Activated CD4-positive, alpha-beta T cell treated with anti-CD3 and anti-CD28 coated beads, Interleukin-2, amount 10 ng/mL, durations not matched to agents 24 days and 14 days (primary cell): ENCODE results near the gene DNAJC28. TPM values are rescaled to one million over a fixed set of nuclear protein-coding genes. Genes with fewer than 3 reads are reported as not detected.
"Not testable (repeated sequence)": the region's sequence is repeated elsewhere in the genome, so short reads cannot be mapped to it uniquely, and the experiment has no call there.

Experiments used
- DNase-seq: peaks from one replicate; pipeline ENCODE4 v3.0.0; 2022
- H3K27ac Mint-ChIP-seq: one replicate; pipeline ENCODE4 v1.8.0; 2022; ENCODE audit warnings: mild to moderate bottlenecking, mixed read lengths
- H3K27me3 Mint-ChIP-seq: one replicate; pipeline ENCODE4 v1.8.0; 2022; ENCODE audit warnings: mixed read lengths
- H3K36me3 Mint-ChIP-seq: one replicate; pipeline ENCODE4 v1.8.0; 2022; ENCODE audit warnings: low read depth, mild to moderate bottlenecking, mixed read lengths
- H3K4me1 Mint-ChIP-seq: one replicate; pipeline ENCODE4 v1.8.0; 2021; ENCODE audit warnings: mixed read lengths
- H3K4me3 Mint-ChIP-seq: one replicate; pipeline ENCODE4 v1.8.0; 2022; ENCODE audit warnings: mild to moderate bottlenecking, moderate library complexity, mixed read lengths
- H3K9me3 Mint-ChIP-seq: one replicate; pipeline ENCODE4 v1.8.0; 2021; ENCODE audit warnings: mixed read lengths
- intact Hi-C: fragments of 100-400 bp; cut with micrococcal nuclease; formaldehyde crosslinking; loops from one replicate; pipeline ENCODE4 v1.15.1; 2023
- total RNA-seq: library from RNA; stranded (reverse); gene quantifications from 2 replicates; pipeline ENCODE4 v1.2.3, GENCODE V29; 2022

The DNAJC28 gene
- 0.09 and 0.12 TPM in 2 replicates for total RNA-seq

GRCh38 chr21:33491373-33492102 lies at the start of gene DNAJC28:
Gene DNAJC28, minus strand, starts transcription at chr21:33491716. Its CDS starts 2,323 bp downstream, at chr21:33489393.
- peaks cover 10% of the 10 kb centered on the region for H3K4me1 Mint-ChIP-seq
- H3K9me3 Mint-ChIP-seq: no peaks in the 10 kb centered on the region
- peak; percentile 98 for DNase-seq
- peak within 1 kb of the TSS; percentile 84 for H3K4me3 Mint-ChIP-seq
- intact Hi-C loops: loop anchor here (1.0 to 5.0 kb wide), 4 partner anchors 12 to 150 kb away; partner anchors contain the start of genes CRYZL1, DONSON, GART and TMEM50B
- H3K27me3 Mint-ChIP-seq: peaks cover 18% of the 10 kb centered on the region
- H3K27ac Mint-ChIP-seq: peak within 1 kb of the TSS; percentile 72
- no peaks in the 10 kb centered on the region for H3K36me3 Mint-ChIP-seq

- H3K36me3 Mint-ChIP-seq: peaks cover 52% of the 10 kb centered on the region
- H3K27me3 Mint-ChIP-seq: no peaks in the 10 kb centered on the region
- H3K27ac Mint-ChIP-seq: peak overlapping the region; percentile 100
- peak; percentile 71 for DNase-seq
- intact Hi-C loops: no loop called here
- H3K4me1 Mint-ChIP-seq: peaks cover 43% of the 10 kb centered on the region
- H3K4me3 Mint-ChIP-seq: peak overlapping the region; percentile 95
- H3K9me3 Mint-ChIP-seq: peaks cover 8% of the 10 kb centered on the region
Observed at GRCh38 chr21:33541105-33541711, 49.7 kb upstream of the DNAJC28 start.

GRCh38 chr21:33540711-33541104 lies 49.2 kb upstream of the DNAJC28 start:
- Mint-ChIP-seq H3K27me3 (no peaks in the 10 kb centered on the region), H3K4me1 (peaks cover 41% of the 10 kb centered on the region), H3K4me3 (peak overlapping the region; percentile 95), H3K27ac (peak overlapping the region; percentile 86), H3K9me3 (peaks cover 8% of the 10 kb centered on the region), H3K36me3 (peaks cover 50% of the 10 kb centered on the region)
- intact Hi-C loops: no loop called here
- peak; percentile 53 for DNase-seq

GRCh38 chr21:33539616-33540015 lies 48.1 kb upstream of the DNAJC28 start:
- Mint-ChIP-seq H3K4me3 (no peak overlapping the region), H3K27me3 (no peaks in the 10 kb centered on the region), H3K9me3 (peaks cover 8% of the 10 kb centered on the region), H3K4me1 (peaks cover 37% of the 10 kb centered on the region), H3K27ac (no peak overlapping the region), H3K36me3 (peaks cover 59% of the 10 kb centered on the region)
- DNase-seq: peak; percentile 29
- intact Hi-C loops: no loop called here

GRCh38 chr21:33537212-33537611 lies 45.7 kb upstream of the DNAJC28 start:
- intact Hi-C loops: no loop called here
- Mint-ChIP-seq H3K27me3 (no peaks in the 10 kb centered on the region), H3K9me3 (peaks cover 8% of the 10 kb centered on the region), H3K4me1 (peaks cover 29% of the 10 kb centered on the region), H3K36me3 (peaks cover 63% of the 10 kb centered on the region), H3K4me3 (no peak overlapping the region), H3K27ac (no peak overlapping the region)
- DNase-seq: no peak

GRCh38 chr21:33531007-33531406 lies 39.5 kb upstream of the DNAJC28 start:
- Mint-ChIP-seq H3K27ac (no peak overlapping the region), H3K4me1 (peaks cover 4% of the 10 kb centered on the region), H3K9me3 (no peaks in the 10 kb centered on the region), H3K4me3 (no peak overlapping the region), H3K36me3 (peaks cover 70% of the 10 kb centered on the region), H3K27me3 (no peaks in the 10 kb centered on the region)
- DNase-seq: no peak
- intact Hi-C loops: no loop called here

- no peaks in the 10 kb centered on the region for H3K4me1 Mint-ChIP-seq
- no peak overlapping the region for H3K4me3 Mint-ChIP-seq
- no peaks in the 10 kb centered on the region for H3K9me3 Mint-ChIP-seq
- no peak overlapping the region for H3K27ac Mint-ChIP-seq
- H3K36me3 Mint-ChIP-seq: peaks cover 49% of the 10 kb centered on the region
- H3K27me3 Mint-ChIP-seq: no peaks in the 10 kb centered on the region
- intact Hi-C loops: no loop called here
- no peak for DNase-seq
Observed at GRCh38 chr21:33522953-33523349, 31.4 kb upstream of the DNAJC28 start.

- no peak overlapping the region for H3K4me3 Mint-ChIP-seq
- H3K9me3 Mint-ChIP-seq: no peaks in the 10 kb centered on the region
- no peak overlapping the region for H3K27ac Mint-ChIP-seq
- H3K27me3 Mint-ChIP-seq: no peaks in the 10 kb centered on the region
- H3K4me1 Mint-ChIP-seq: no peaks in the 10 kb centered on the region
- H3K36me3 Mint-ChIP-seq: peaks cover 48% of the 10 kb centered on the region
- no peak for DNase-seq
- intact Hi-C loops: no loop called here
Observed at GRCh38 chr21:33522297-33522952, 30.9 kb upstream of the DNAJC28 start.

GRCh38 chr21:33518899-33519298 lies 27.4 kb upstream of the DNAJC28 start:
- peaks cover 56% of the 10 kb centered on the region for H3K36me3 Mint-ChIP-seq
- no peak overlapping the region for H3K4me3 Mint-ChIP-seq
- no peaks in the 10 kb centered on the region for H3K27me3 Mint-ChIP-seq
- H3K27ac Mint-ChIP-seq: no peak overlapping the region
- no peaks in the 10 kb centered on the region for H3K9me3 Mint-ChIP-seq
- H3K4me1 Mint-ChIP-seq: peaks cover 11% of the 10 kb centered on the region
- DNase-seq: no peak
- intact Hi-C loops: no loop called here

GRCh38 chr21:33514229-33514628 lies 22.7 kb upstream of the DNAJC28 start:
- no peaks in the 10 kb centered on the region for H3K9me3 Mint-ChIP-seq
- no peak for DNase-seq
- H3K36me3 Mint-ChIP-seq: peaks cover 67% of the 10 kb centered on the region
- peaks cover 11% of the 10 kb centered on the region for H3K4me1 Mint-ChIP-seq
- intact Hi-C loops: no loop called here
- H3K4me3 Mint-ChIP-seq: no peak overlapping the region
- no peaks in the 10 kb centered on the region for H3K27me3 Mint-ChIP-seq
- H3K27ac Mint-ChIP-seq: peak overlapping the region; percentile 46

GRCh38 chr21:33512481-33512880 lies 21.0 kb upstream of the DNAJC28 start:
- Mint-ChIP-seq H3K4me1 (peaks cover 11% of the 10 kb centered on the region), H3K27ac (no peak overlapping the region), H3K9me3 (no peaks in the 10 kb centered on the region), H3K27me3 (no peaks in the 10 kb centered on the region), H3K4me3 (no peak overlapping the region), H3K36me3 (peaks cover 71% of the 10 kb centered on the region)
- DNase-seq: no peak
- intact Hi-C loops: no loop called here

GRCh38 chr21:33511639-33512038 lies 20.1 kb upstream of the DNAJC28 start:
- peaks cover 70% of the 10 kb centered on the region for H3K36me3 Mint-ChIP-seq
- no peak overlapping the region for H3K27ac Mint-ChIP-seq
- no peaks in the 10 kb centered on the region for H3K27me3 Mint-ChIP-seq
- H3K9me3 Mint-ChIP-seq: no peaks in the 10 kb centered on the region
- H3K4me3 Mint-ChIP-seq: no peak overlapping the region
- intact Hi-C loops: no loop called here
- DNase-seq: no peak
- peaks cover 11% of the 10 kb centered on the region for H3K4me1 Mint-ChIP-seq

- intact Hi-C loops: no loop called here
- H3K27me3 Mint-ChIP-seq: no peaks in the 10 kb centered on the region
- DNase-seq: no peak
- H3K36me3 Mint-ChIP-seq: peaks cover 69% of the 10 kb centered on the region
- no peak overlapping the region for H3K27ac Mint-ChIP-seq
- H3K4me1 Mint-ChIP-seq: peaks cover 11% of the 10 kb centered on the region
- no peak overlapping the region for H3K4me3 Mint-ChIP-seq
- no peaks in the 10 kb centered on the region for H3K9me3 Mint-ChIP-seq
Observed at GRCh38 chr21:33510826-33511225, 19.3 kb upstream of the DNAJC28 start.

GRCh38 chr21:33507003-33507402 lies 15.5 kb upstream of the DNAJC28 start:
- H3K9me3 Mint-ChIP-seq, H3K4me3 Mint-ChIP-seq, DNase-seq, H3K27ac Mint-ChIP-seq, intact Hi-C loops, H3K27me3 Mint-ChIP-seq, H3K4me1 Mint-ChIP-seq: not testable (repeated sequence)
- peaks cover 79% of the 10 kb centered on the region for H3K36me3 Mint-ChIP-seq
